ENCODE data around the gene PLEKHG4B.
"Not testable (repeated sequence)": the region's sequence is repeated elsewhere in the genome, so short reads cannot be mapped to it uniquely, and the experiment has no call there.

Gene PLEKHG4B

DNA sequence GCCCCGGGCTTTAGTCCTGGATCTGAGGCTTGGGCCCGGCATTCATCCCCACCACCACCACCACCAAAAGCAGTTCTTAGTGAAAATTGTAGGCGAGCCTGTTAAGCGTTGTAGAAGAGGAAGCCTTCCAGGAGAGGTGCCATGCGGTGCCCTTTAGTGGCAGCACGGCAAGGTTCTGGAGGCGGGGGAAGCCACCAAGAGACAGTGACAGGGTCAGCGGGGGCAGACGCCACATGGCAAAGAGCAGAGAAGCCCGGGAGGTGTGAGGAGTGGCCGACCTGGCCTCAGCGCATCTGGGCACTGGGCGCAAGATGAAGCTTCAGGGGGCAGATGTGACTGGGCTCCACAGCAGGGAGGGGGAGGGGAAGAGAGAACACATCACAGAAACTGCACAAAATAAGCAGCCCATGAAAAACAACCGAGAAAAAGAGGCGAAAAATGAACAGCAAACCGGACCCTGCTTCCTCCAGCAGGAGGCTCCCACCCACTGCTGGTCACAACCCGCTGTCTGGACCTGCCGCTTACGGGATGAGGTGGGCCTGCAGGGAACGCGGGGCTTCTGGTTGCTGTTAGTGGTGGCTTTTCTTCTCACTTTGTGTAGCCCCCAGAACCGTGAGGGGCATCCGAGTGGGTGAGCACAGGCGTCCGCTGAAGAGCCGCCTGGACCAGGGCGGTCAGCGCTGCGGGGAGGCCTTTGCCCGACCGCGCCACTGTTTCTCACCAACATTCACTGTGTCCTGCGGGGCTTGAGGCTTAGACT lies 103.6 kb downstream of the PLEKHG4B start:
- TF ChIP-seq CTCF (IDR thresholded peaks at IDR 0.05) = no peak
- Histone ChIP-seq H3K9ac (no peak overlapping the region), H3K4me1 (peaks cover 9% of the 10 kb centered on the region), H3K4me2 (ENCODE audit: low read length) (no peak overlapping the region), H3K27me3 (ENCODE audit: control insufficient read depth, insufficient read depth, low read length) (no peaks in the 10 kb centered on the region), H3K9me3 (ENCODE audit: control insufficient read depth, low read length) (no peaks in the 10 kb centered on the region), H3K4me3 (ENCODE audit: low read depth, low read length) (no peak overlapping the region), H2AFZ (no peak overlapping the region), H3K27ac (no peak overlapping the region), H3K79me2 (no peaks in the 10 kb centered on the region), H3K36me3 (ENCODE audit: control insufficient read depth, insufficient read depth, low read length) (no peaks in the 10 kb centered on the region)

DNA sequence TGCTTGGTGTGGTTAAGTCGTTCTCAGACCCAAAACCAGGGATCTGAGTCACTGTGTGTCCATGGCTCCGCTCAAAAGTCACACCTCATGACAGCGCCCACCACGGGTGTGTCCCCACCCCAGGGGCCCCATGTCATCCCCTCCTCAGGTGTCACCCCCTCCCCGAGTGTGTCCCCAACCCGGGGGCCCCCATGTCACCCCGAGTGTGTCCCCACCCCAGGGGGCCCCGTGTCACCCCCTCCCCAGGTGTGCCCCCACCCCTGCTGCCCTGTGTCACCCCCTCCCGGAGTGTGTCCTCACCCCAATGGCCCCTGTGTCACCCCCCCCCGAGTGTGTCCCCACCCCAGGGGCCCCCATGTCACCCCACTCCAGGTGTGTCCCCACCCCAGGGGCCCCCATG lies 104.4 kb downstream of the PLEKHG4B start:
- H3K4me1 ChIP-seq = peaks cover 2% of the 10 kb centered on the region
- H3K4me3 ChIP-seq (ENCODE audit: low read depth, low read length) = no peak overlapping the region
- H3K79me2 ChIP-seq = no peaks in the 10 kb centered on the region
- no peaks in the 10 kb centered on the region for H3K27me3 ChIP-seq (ENCODE audit: control insufficient read depth, insufficient read depth, low read length)
- H2AFZ ChIP-seq = no peak overlapping the region
- no peak overlapping the region for H3K4me2 ChIP-seq (ENCODE audit: low read length)
- no peak for TF ChIP-seq CTCF (IDR thresholded peaks at IDR 0.05)
- H3K9ac ChIP-seq = no peak overlapping the region
- H3K9me3 ChIP-seq (ENCODE audit: control insufficient read depth, low read length) = no peaks in the 10 kb centered on the region
- H3K27ac ChIP-seq = no peak overlapping the region
- no peaks in the 10 kb centered on the region for H3K36me3 ChIP-seq (ENCODE audit: control insufficient read depth, insufficient read depth, low read length)

DNA sequence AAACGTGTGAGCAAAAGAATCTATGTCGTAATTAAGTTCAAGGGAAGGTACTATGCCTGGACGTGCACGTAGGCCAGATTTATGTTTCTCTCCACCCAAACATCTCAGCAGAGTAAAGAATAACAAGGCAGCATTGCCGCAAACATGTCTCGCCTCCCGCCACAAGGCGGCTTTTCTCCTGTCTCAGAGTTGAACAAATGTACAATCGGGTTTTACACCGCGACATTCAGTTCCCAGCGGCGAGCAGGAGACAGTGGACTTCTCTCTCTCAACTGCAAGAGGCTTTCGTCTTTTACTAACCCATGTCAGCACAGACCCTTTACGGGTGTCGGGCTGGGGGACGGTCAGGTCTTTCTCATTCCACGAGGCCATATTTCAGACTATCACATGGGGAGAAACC lies 105.1 kb downstream of the PLEKHG4B start:
- H3K27me3 ChIP-seq (ENCODE audit: control insufficient read depth, insufficient read depth, low read length); H2AFZ ChIP-seq; H3K9ac ChIP-seq; H3K4me3 ChIP-seq (ENCODE audit: low read depth, low read length); H3K9me3 ChIP-seq (ENCODE audit: control insufficient read depth, low read length); H3K27ac ChIP-seq; H3K4me2 ChIP-seq (ENCODE audit: low read length); H3K4me1 ChIP-seq; H3K36me3 ChIP-seq (ENCODE audit: control insufficient read depth, insufficient read depth, low read length); H3K79me2 ChIP-seq: not testable (repeated sequence)

- no peaks in the 10 kb centered on the region for H3K27me3 ChIP-seq (ENCODE audit: control insufficient read depth, insufficient read depth, low read length)
- no peak overlapping the region for H3K9ac ChIP-seq
- H3K79me2 ChIP-seq = peaks cover 2% of the 10 kb centered on the region
- TF ChIP-seq CTCF (IDR thresholded peaks at IDR 0.05) = no peak
- H3K4me1 ChIP-seq = no peaks in the 10 kb centered on the region
- no peak overlapping the region for H3K27ac ChIP-seq
- no peaks in the 10 kb centered on the region for H3K9me3 ChIP-seq (ENCODE audit: control insufficient read depth, low read length)
- H2AFZ ChIP-seq = no peak overlapping the region
- H3K36me3 ChIP-seq (ENCODE audit: control insufficient read depth, insufficient read depth, low read length) = no peaks in the 10 kb centered on the region
- H3K4me3 ChIP-seq (ENCODE audit: low read depth, low read length) = no peak overlapping the region
- no peak overlapping the region for H3K4me2 ChIP-seq (ENCODE audit: low read length)
These were observed 106.0 kb downstream of the PLEKHG4B start for GRCh38 chr5:197892-198489.

DNA sequence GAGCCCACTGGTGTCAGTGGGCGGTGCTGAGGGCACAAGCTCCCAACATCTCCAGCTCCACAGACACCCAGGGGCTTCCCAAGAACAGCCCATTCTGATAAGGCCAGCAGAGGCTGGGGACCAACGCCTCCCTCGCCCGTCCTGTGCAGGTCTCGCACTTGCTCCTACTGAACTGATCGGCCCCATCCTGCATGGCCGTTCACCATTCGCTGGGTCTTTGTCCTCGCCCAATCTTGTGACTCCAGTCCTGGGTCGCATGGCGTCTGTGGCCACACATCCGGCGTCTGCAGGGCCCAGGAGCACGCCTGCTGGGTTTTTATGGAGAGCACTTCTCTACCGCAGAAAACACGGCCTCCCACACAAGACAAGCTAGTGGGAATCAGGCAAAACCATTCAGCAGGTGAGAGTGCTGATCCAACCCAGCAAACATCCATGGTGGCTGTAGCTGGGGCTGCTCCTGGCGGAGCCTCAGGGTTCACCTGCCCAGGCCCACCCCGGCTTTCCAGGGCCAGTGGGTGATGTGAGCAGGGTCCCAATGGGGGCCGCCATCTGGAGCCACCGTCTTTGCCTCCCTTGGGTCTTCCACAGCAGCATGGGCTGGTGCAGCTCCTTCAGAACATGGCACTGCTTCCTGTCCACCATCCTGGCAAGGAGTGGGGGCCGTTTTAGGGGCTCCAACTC lies 106.7 kb downstream of the PLEKHG4B start:
- no peak for TF ChIP-seq CTCF (IDR thresholded peaks at IDR 0.05)
- H3K27me3 ChIP-seq (ENCODE audit: control insufficient read depth, insufficient read depth, low read length) = no peaks in the 10 kb centered on the region
- H3K4me2 ChIP-seq (ENCODE audit: low read length) = no peak overlapping the region
- H3K9ac ChIP-seq = no peak overlapping the region
- H3K27ac ChIP-seq = no peak overlapping the region
- H2AFZ ChIP-seq = no peak overlapping the region
- H3K4me1 ChIP-seq = no peaks in the 10 kb centered on the region
- H3K4me3 ChIP-seq (ENCODE audit: low read depth, low read length) = no peak overlapping the region
- no peaks in the 10 kb centered on the region for H3K9me3 ChIP-seq (ENCODE audit: control insufficient read depth, low read length)
- no peaks in the 10 kb centered on the region for H3K36me3 ChIP-seq (ENCODE audit: control insufficient read depth, insufficient read depth, low read length)
- peaks cover 2% of the 10 kb centered on the region for H3K79me2 ChIP-seq
